HG03571 (cell line): ENCODE measurements around the gene SEMA3G.

Experiments
- ATAC-seq: cut with Tn5 transposase; IDR thresholded peaks from one replicate; pipeline ENCODE4 v1.9.1; 2021; ENCODE audit not compliant: unreplicated experiment

The SEMA3G gene

DNA sequence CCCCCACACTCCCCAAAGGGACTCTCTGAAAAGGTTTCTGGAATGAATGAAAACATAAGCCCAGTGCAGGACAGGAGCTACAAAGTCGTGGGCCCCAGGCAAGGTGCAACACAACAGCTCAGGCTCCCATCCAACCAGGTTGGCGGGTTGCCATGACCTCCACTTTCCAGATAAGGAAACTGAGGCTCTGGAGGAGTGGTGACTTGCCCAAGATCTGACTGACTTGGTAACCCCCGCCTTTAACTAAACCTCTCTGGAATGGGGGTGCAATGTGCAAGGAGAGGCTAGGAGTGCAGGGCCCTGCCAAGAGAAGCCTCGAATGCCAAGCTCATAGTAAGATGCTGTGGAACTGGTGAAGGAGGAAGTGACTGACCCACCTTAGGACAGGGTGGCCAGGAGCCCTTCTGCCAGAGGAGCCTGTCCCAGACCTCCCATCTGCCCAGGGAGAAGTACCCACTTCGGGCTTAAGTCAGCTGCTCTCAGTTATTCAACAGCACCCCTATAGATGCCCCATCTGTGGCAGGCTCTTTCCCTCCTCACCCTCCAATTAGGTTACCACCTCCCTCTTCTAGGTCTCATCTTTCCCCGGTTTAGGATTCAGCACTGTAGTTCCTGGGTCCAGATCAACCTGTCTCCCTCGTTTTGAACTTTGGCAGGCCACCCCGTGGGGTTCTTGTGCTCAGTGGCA is 9.5 kb upstream of the SEMA3G start:
- no peak for ATAC-seq

DNA sequence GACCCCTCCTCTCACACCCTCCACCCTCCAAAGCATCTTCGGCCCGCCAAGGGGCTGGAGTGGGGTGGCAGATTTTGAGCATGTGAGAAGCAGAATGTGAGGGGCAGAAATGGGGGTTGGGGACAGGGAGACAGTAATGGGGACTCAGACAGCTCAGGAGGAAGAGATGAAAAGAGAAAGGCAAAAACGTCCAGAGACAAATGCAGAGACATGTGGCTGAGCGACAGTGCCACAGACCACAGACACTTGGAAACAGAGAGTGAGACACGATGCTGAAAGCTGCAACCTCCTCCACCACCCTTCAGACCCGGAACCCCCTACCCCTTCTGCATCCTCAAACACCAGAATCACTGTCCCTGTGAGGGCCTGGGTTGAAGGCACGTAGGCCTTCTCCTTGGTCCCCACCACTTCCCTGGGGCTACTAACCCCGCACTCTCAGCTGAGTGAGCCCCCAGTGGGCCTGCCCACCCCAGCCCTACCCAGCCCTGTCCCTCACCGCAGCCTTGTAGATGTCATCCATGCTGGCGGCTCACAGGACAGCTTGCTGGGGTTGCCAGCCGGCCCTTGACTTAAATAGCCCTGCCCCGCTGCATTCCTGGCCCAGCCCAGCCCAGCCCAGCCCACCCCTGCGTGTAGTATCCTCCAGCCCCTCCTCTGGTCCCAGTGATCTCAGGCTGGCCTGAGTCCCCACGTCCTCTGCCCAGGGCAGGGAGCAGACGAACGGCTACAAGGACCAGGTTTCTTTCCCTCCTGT is 8.8 kb upstream of the SEMA3G start, which contains the start of gene TNNC1:
TSS of gene TNNC1 (minus strand) at position 546 of the 754 bp plus-strand sequence. CDS start at position 520, 26 bp downstream.
- no peak for ATAC-seq

DNA sequence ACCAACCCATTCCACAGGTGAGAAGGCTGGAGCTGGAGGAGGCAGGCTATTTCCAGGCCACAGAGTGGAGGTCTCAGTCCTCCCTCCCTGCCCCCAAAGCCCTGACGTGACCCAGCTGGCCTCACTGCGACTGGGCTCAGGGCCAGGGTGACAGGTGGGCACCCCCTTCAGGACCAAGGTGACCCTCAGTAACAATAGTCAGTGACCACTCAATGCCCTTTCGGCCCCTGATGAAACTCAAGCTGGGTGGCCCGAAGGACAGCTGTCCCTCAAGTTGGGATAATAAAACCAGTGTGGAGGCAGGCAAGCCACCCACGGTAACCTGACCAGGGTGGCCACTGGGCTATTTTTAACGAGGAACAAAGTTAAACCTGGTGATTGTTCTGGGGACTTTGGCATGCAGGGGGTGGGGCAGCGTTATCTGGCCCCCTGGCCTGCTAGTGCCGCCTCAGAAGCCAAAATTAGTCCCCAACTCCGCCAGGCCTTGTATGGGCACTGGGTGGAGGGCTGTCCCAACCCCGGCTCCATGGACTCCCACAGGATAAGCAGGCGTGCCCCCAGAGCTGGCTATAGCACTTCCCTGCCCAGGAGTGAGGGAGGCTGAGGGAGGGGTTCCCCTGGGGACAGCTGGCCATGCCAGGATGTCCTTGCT is 7.8 kb upstream of the SEMA3G start:
- no peak for ATAC-seq

- no peak for ATAC-seq
Observed at GRCh38 chr3:52452126-52452525, 7.2 kb upstream of the SEMA3G start.

DNA sequence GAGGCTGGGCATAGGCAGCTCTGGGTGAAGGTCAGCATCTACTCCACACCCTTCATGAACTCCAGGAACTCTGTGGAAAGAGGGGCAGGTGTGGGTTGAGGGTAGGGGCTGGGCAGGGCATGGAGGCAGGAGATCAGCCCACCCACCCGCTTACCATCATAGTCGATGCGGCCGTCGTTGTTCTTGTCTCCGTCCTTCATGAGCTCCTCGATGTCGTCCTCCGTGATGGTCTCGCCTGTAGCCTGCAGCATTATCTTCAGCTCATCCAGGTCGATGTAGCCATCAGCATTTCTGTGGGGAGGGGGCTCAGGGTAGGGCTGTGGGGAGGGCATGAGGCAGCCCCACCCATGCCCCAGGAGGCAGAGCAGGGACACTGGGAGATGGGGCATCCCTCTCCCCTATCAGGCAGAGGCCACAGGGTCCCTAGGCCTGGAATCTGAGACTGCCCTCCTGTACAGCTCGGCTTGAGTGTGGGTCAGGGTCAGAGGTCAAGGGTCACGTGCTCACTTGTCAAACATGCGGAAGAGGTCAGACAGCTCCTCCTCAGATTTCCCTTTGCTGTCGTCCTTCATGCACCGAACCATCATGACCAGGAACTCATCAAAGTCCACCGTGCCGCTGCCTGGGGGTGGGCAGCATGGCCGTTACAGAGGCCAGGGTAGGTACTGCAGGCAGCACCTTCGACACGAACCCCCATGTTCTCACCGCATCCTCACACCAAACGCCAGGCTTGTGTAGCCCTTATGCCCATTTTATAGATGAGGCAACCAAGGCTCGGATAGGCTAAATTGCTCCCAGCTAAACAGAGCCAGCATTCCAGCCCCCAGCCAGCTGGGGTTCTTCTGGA is 6.6 kb upstream of the SEMA3G start:
- ATAC-seq: no peak

DNA sequence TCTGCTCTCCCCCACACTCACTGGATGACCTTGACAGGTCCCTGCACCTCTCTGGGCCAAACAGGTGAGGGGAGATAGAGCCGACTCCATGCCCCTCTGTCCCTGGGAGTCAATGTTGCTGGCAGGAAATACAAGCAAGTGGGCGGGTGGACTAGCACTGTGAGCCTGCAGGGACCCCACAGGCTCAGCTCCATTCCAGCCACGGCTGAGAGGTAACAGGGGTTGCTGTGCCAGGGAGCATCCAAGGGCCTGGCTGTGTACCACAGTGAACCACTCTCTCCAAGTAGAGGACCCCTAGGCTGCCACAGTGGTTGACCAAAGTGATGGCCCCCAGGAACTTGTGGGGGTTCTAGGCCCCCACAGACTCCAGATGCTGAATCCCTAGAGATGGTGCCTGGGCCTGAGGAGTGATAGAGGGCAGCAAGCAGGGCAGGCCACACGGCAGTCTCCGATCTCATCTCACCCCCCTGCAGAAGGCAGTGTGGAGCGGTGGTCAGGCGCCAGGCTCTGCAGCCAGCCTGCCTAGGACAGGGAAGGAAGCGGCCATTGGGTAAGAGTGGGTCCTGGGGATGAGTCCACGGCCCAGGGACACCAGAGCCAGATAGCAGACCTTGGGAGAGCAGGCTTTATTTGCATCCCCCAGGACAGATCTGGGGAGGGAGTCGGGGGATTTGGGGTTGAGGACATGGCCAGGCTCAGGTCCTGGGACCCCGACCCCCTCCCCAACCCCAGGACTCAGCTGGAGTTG is 5.8 kb upstream of the SEMA3G start:
- no peak for ATAC-seq

- no peak for ATAC-seq
Observed at GRCh38 chr3:52447512-52448355, 2.8 kb upstream of the SEMA3G start.

- no peak for ATAC-seq
Observed at GRCh38 chr3:52446631-52447511, 2.0 kb upstream of the SEMA3G start.

GRCh38 chr3:52446042-52446441 is 1.1 kb upstream of the SEMA3G start:
- ATAC-seq: no peak

GRCh38 chr3:52443791-52444687 is 864 bp downstream of the SEMA3G start:
- ATAC-seq: no peak

DNA sequence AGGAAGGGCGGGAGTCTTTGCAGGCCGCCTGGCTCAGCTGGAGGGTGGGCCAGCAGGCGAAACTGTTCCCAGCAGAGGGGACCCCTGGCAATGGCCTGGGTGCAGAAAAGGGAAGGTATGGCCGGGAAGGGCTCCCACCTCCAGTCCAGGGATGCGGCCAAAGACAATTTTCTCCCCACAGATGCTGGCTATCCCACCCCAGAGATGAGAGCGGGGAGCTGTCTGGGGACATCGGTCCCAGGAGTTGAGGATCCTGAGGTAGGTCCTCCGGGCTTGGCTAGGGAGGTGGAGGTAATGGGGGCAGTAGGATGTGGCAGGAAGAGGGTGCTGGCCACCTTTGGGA is 1.7 kb downstream of the SEMA3G start:
- no peak for ATAC-seq

GRCh38 chr3:52442409-52443267 is 2.3 kb downstream of the SEMA3G start:
- no peak for ATAC-seq

GRCh38 chr3:52441772-52442332 is 3.1 kb downstream of the SEMA3G start:
- ATAC-seq: no peak

- ATAC-seq: no peak
Observed at GRCh38 chr3:52441091-52441771, 3.7 kb downstream of the SEMA3G start.

GRCh38 chr3:52440671-52441070 is 4.2 kb downstream of the SEMA3G start:
- no peak for ATAC-seq

DNA sequence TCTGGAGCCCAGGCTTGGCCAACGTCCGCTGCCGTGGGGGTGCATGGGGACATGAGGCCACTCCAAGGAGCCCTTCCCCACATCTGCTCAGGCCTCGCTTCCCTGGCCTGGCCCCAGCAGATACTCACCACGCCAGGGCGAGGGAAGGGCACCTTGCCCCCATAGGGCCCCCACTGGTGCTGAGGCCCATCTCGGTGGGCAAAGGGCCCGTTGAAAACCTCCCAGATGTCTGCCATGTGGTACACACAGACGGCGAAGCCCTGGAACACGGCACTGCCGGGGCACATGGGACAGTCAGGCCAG is 4.7 kb downstream of the SEMA3G start:
- no peak for ATAC-seq
